ENCODE data around the gene PTPRT.
A peak's percentile ranks its signal among the peaks of the same experiment; 100 is the strongest.

PTPRT gene

DNA sequence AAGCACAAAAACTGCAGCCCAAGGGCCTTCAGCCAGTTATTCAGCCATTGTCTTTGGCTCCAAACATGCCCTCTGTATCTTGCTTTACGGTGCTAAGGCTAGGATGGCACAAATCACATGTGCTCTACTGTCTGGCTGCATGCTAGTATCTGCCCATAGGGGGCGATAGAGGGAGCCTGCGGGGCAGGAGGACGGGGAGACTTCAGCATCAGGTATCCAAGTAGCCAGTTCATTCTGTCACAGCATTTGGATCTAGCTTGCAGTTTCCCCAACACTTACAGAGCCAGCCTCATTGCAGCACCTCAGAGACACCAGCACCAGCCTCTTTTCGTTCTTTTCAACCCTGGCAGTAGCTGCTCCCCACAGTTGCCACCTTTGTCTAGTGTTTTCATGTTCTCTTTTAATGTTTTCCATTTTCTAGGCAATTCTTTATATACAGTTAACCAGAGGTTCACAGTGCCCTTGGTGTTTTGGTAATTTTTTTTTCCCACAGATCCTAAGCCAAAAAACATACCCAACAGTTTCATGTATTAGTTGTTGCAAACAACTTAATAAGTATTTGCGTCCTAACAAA, 705.9 kb downstream of the PTPRT start:
- DNase-seq (ENCODE audit: low read depth, low spot score): peak; percentile 57

DNA sequence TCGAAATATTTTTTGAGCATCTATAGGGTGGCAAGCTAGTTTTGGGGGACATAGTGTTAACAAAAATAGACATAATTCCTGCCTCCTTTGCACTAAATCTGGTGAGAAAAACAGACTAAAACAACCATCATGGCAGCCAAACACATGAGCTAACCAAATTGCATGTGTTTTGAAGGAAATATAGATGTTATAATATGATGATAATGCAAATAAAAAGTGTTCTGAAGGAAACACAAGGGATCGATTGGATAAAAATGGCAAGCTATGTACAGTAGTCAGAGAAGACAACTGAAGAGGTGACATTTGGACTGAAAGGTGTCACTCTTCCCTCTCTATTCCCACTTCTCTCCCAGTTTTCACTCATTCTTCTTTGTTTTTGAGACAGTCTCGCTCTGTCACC, 706.9 kb downstream of the PTPRT start:
- DNase-seq (ENCODE audit: low read depth, low spot score): no peak

DNA sequence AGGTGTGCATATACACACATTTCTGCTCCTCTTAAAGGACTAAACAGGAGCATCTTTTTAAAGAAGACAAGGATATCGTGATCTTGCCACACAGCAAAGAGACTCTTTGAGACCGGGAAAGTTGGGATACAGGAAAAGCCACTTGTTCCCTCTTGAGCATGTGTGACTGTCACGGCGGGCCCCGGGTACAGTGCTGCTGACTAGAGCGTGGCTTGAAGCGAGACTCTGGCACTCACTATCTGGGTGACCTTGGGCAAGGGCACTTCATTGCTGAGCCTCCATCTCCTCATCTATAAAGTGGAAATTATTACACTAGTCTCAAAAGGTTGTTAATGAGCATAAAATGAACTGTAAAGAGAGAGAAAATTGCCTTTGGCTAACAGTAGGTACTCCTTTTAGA, 713.9 kb downstream of the PTPRT start:
- no peak for DNase-seq (ENCODE audit: low read depth, low spot score)

DNA sequence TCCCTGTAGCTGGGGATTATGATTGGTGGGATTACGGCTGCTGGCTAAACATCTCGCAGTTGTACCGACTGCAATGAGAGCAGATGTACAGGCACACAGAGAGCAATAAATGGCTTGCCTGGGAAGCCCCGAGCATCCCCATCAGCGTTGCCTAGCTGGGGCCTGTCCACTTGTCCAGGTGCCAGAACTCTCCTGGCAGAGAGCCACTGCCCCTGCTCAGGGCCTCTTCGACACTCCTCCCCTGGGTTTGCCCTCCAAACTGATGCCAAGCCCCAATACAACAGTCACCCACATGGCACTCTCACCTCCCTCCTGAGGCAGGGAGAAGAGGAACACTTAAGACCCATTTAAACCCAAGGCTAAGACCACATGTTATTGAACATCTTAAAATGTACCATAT, 715.1 kb downstream of the PTPRT start:
- no peak for DNase-seq (ENCODE audit: low read depth, low spot score)

DNA sequence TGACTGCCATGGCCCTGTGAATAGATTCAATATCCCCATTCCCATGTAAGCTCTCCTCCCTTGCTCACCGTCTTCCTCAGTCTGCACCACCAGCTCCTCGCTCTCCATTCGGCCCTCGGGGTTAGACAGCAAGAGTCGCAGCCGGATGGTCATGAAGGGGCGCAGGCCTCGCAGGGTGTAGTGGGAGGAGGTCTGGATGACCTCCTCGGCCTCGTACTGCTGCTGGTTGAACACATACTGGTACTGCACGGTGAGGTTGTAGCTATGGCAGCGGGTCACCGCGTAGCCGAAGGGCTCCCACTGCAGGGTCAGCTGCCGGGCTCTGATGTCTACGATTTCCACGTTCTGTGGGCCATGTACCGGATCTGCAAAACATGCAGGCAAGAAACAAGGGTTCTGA, 717.5 kb downstream of the PTPRT start:
- no peak for DNase-seq (ENCODE audit: low read depth, low spot score)

DNA sequence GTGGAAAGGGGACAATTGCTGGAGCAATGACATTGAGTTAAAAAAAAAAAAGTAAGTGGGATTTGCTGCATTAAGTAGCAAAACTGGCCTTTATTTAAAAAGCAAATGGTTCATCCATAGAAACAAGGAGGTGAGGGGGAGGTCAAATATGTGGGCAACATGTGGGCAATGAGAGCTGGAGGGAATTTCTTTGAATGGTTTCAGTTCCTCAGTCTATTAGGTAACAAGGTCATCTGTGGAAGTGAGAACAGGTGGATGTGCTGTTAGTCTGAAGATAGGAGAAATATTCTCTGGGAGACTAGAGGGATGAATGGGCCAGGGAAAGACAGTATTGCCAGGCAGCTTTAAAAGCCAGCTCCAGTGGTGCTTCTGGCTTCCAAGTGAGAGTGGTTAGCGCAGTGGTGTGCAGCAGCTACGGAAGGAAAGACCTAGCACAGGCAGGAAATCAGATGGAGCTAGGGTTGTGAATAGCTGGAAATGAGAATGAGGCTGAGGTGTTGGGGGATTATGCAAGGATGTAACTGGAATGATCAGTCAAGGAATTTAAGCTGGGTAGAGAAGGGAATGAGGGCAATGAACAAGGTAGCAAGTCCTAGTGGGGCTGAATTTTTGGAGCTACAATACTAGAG, 727.6 kb downstream of the PTPRT start:
- DNase-seq (ENCODE audit: low read depth, low spot score): no peak

DNA sequence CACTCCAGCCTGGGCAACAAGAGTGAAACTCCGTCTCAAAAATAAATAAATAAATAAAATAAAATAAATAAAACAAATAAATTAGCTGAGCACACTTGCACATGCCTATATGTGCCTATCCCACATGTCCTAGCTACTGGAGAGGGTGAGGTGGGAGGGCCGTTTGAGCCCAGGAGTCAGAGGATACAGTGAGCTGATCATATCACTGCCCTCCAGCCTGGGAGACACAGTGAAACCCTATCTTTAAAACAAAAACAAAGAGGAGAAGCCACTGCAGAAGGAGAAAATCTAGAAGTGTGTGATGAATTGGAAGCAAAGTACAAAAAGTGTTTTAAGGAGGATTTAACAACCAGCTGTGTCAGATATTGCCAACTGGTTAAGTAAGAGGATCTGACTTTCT, 728.4 kb downstream of the PTPRT start:
- no peak for DNase-seq (ENCODE audit: low read depth, low spot score)

DNA sequence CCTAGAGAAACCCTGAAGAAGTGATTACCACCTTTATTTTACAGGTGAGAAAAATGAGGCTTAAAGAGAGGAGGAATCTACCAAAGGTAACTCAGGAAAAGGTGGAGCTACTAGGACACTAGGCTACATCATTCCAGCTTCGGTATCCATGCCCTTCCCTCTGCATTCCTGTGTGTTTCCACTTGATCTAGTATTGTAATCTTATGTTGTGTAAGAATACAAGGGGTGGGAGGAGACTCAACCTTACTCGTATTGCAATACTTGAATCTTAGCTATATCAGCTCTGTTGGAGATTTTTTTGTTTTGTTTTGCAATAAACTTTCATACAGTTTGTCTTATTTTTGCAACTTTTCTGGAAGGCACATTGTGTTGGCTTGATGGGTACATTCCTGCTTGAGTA, 742.4 kb downstream of the PTPRT start:
- DNase-seq (ENCODE audit: low read depth, low spot score): no peak

DNA sequence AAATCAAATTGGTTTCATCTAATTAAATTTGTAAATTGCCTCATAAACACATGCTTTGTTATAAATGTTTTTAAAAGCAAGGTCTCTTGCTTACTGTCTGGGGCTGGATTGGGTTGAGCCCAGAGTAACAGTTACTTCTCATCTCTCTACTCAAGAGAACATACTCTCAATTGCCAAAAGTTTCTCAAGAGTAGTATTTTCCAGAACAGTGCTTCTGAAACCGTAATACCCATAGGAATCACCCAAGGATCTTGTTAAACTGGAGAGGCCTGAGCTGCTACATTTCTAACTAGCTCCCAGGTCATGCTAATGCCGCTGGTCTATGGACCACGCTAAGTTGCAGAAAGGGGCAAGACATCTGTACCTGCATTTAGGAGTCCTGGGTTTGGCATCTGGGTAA, 744.9 kb downstream of the PTPRT start:
- no peak for DNase-seq (ENCODE audit: low read depth, low spot score)

DNA sequence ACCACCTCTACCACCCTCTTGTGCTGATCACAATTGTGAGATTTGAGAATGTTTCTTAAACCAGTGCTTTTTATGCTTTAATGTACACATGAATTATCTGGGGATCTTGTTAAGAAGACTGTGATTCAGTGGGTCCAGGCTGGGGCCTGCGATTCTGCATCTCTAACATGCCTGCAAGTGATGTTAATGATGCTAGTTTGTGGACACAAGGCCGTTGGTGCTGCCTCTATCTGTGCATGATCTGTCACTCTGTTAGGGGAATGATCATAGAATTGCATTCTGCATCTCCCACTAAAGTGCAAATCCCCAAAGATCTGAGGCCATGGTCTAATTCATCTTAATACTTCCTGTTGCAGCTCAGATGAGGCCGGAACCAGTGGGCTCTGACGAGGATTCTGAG, 746.5 kb downstream of the PTPRT start:
- DNase-seq (ENCODE audit: low read depth, low spot score): no peak

DNA sequence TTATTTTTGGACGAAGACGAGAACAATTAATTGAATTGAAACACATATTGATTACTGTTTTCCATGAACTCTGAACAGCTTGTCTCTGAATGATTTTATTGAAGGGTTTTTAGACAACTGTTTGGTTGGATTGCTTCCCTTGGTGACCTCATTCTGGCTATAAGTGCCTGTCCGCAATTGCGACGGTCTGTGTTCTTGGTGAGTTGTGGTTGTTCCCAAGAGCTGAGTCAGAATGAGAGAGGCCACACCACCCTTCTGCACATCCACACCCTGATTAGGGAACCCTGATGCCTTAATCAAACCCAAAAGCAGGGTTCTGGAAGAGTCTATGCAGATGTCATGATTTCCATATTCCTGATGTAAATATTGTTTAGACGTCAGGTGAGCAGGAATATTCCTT, 747.0 kb downstream of the PTPRT start:
- no peak for DNase-seq (ENCODE audit: low read depth, low spot score)

DNA sequence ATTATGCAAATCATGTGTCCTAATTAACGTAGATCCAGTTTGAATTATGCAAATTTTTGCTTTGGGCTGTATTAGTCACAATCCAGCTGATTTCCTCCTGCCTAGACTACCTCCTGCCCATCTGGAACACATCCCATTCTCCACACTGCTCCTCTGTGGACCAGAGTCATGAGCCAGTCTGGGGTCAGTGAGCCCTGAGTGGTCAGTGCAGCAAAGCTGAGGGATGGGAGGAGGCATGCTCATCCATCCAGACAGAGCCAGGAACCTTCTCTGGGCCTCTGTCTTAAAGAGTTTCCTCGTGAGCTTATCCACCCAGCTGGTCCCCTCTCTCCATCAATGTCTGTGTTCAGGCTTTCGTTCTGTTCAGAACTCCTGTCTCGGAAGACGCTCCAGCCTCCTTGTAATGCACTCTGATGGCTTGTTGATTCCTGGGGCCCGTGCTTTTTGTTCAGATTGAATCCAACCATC, 747.8 kb downstream of the PTPRT start:
- DNase-seq (ENCODE audit: low read depth, low spot score): no peak

DNA sequence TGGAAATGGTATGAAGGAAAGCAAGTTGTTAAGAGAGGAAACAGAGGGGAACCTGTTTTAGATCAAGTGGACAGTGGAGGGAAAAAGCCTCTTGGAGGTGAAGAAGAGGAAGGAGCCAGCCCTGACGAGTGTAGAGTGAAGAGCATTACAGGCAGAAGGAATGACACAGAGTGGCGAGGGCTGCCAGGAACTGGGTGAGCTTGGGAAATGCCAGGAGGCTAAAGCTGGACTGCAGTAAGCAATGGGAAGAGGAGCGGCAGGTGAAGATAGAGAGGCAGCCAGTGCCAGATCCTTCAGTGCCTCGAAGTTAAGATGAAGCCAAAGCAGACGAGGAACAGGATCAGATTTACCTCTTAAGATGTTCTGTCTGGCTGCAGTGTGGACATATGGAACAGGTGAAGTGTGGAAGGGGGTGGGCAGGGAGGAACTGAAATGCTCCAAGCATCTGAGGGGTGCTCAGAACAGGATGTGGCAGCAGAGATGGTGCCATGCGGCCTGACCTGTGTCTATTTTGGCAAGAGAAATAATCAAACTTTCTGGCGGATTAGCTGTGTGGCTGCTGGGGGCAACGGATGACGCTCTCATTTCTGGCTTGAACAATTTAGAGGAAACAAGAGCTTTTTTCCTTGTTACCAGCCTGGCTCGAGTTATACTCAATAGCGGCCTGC, 748.4 kb downstream of the PTPRT start:
- no peak for DNase-seq (ENCODE audit: low read depth, low spot score)

DNA sequence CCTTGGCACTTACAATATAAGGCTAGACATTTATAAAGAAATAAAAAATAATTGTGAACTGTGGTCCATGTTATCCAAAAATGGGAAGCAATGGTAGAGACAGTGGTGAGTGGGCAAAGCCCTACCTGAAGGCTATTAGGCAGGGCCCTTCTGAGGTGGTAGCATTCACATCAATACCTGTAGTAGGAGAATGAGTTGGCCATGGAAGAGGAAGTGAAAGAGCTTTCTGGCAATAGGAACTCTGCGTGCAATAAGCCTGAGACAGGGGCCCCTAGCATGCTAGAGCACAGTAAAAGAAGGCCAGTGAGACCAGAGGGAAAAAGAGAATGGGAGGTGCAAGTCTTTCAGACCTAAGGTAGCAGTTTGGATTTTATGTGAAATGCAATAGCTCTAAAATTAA, 754.5 kb downstream of the PTPRT start:
- no peak for DNase-seq (ENCODE audit: low read depth, low spot score)

DNA sequence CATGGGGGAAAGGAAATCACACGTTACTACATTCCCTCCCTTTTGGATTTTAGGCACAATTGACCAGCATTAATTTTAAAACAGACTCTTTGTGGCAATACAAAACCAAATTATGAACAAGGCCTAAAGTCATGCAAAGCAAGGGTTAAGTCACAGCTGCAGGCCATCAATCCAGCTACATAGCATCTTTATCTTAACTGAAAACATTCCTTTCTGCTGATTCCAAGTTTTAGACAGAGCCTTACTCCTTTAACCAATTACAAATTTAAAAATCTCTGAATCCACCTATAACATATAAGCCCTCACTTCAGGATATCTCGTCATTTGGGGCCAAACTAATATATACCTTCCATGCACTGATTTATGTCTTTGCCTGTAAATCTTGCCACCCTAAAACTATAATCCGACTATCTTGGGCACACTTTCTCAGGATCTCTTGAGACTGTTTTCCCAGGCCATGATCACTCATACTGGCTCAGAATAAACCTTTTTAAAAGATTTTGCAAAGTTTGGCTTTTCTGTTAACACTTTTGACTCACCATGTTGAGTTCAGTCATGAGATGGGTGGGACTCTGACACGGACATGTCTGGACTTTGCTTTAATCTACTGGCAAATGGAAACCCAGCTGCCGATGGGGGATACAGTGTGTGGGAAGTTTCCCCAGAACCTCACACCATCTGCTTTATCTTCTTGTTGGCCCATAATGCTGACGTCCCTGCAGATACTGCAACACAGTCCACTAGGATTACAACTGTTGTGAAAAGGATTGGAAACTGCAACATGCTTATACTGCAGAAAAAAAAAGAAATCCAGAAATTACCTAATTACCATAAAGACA, 757.0 kb downstream of the PTPRT start:
- DNase-seq (ENCODE audit: low read depth, low spot score): peak; percentile 1

DNA sequence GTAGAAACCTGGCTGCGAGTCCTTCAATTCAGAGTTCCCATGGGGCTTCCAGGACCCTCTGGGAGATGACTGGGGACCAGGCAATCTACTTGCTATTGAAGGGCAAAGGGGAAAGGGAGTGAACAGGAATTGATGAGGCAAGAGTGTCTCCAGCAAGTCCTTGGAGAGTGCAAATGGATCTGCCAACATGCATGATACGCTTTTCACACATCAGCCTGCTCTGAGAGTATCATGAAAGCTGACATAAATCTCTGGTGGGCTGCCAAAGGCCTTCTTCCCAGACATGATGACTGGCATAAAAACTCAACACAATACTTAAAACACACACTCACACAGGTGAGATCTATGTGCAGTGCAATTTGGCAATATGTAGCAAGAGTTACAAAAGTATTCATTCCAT, 759.1 kb downstream of the PTPRT start:
- no peak for DNase-seq (ENCODE audit: low read depth, low spot score)

DNA sequence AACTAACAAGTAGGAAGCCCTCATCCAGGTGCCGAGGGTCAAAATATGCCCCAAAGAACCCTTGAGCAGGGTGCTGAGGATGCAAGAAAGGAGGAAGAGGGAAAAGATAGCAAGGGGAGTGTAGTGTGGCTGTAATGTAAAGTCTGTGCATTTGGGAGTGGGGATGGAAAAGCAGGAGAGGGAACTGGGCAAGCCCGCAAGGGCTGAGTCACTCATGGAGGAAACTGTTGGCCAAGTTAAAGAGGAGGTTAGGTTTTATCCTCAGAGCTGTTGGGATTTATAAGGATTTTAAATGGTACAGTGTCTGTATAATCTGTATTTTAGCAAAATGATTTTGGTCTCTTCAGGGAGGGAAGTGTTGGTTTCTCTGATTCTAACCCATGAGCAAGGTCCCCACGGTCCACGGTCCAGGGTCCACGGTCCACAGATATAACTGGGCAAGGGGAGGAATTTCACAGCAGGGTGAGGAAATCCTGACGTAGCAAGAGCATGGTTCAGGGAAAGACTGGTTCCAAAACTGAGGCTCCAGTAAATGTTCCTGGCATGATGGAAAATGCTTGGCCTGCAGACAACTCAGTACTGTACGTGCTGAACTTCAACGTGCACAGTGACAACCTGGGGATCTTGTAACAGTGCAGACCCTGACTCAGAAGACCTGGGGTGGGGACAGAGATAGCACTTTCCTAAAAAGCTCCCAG, 759.8 kb downstream of the PTPRT start:
- DNase-seq (ENCODE audit: low read depth, low spot score): no peak

DNA sequence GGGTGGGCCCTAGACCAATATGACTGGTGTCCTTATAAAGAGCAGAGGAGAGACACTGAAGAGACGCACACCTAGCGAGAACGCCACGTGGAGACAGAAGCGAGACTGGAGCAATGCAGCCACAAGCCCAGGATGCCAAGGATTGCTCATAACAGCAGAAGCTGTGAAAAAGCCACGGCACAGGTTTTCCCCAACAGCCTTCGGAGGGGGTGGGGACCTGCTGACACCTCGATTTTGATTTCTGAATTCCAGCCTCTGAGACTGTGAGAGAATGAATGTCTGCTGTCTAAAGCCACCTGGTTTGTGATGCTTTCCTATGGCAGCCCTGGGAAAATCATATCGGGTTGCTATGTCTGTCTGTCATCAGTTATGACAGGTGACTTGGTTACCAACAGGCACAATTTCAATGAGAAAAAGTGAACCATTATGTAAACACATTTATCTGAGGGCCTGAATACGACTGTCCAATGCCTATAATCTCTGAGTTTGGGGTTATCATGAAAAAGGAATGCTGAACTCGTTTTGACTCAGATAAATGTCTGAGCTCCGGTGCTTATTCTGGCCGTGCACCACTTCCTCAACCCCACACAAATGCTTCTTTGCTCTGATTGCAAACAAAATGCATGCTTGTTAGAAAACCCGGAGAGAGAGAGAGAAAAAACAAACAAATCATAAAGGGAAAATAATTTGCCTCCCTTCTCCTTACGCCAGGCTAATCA, 769.7 kb downstream of the PTPRT start:
- no peak for DNase-seq (ENCODE audit: low read depth, low spot score)

DNA sequence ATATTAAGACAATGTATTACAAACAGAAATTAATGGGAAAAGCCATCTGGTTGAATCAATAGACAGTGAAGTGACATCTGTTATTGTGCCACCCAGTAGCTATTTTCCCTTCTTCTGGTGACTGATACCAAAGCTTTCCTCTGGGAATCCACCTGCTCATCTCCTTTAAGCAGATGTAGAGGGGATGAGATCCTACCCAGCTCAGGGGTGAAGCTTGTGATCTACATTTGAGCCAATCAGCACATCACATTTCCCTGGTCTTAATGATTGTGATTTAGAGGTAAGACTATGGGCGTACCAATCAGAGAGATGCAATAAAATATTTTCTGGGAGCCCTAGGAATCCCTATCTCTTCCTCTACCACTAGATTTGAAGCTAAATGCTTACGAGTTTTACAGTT, 782.9 kb downstream of the PTPRT start:
- no peak for DNase-seq (ENCODE audit: low read depth, low spot score)

DNA sequence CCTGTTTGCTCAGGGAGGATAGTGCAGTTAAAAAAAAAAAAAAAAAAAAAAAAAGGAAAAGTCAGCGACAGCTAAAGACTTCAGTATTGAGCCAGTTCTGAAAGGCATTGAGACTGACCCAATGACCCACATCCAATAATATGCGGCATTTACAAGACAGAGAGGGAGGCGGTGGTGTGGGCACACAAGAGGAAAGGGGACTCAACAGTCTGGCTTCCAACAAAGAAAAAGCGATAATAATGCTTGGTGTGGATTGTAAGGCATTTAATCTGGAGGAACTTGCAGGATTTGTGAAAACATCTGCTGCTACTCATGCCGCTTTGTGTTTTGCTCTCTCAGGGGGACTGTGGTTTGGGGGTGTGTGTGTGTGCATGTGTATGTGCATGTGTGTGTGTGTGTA, 787.3 kb downstream of the PTPRT start:
- no peak for DNase-seq (ENCODE audit: low read depth, low spot score)

DNA sequence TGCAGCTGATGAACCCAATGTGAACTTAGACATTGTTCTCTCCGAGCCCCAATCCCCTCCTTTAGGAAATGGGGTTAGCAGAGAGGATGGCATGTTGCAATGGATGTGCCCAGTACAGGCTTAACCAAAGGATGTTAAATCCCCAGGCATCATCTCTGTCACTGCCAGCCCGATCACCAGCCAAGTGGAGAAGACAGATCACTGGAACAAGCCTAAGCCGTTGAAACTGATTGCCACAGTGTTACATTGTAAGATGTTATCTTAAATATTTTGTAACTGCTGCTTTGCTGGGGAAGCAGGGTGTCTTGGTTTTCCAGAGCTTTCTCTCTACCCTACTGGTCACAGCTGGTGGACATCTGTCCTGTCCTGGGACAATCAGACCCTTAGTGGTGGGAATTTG, 788.1 kb downstream of the PTPRT start:
- no peak for DNase-seq (ENCODE audit: low read depth, low spot score)
